8988T (cell line): ENCODE data around the gene CNOT2.

ENCODE experiments used
- DNase-seq: peaks from one replicate; pipeline ENCODE4 v3.0.0; 2011

CNOT2 gene

GRCh38 chr12:70307868-70308267 is 64.6 kb downstream of the CNOT2 start:
- no peak for DNase-seq

- no peak for DNase-seq
These were observed 66.1 kb downstream of the CNOT2 start for GRCh38 chr12:70309348-70309747.

- DNase-seq: no peak
These were observed 70.9 kb downstream of the CNOT2 start for GRCh38 chr12:70314145-70314544.

- DNase-seq: no peak
These were observed 74.5 kb downstream of the CNOT2 start for GRCh38 chr12:70317781-70318180.

GRCh38 chr12:70319605-70320004 is 76.4 kb downstream of the CNOT2 start:
- no peak for DNase-seq

GRCh38 chr12:70321191-70321590 is 78.0 kb downstream of the CNOT2 start:
- no peak for DNase-seq

- no peak for DNase-seq
These were observed 84.3 kb downstream of the CNOT2 start for GRCh38 chr12:70327541-70327940.

- no peak for DNase-seq
These were observed 86.5 kb downstream of the CNOT2 start for GRCh38 chr12:70329728-70330127.

GRCh38 chr12:70330158-70330557 is 86.9 kb downstream of the CNOT2 start:
- no peak for DNase-seq

- no peak for DNase-seq
These were observed 89.0 kb downstream of the CNOT2 start for GRCh38 chr12:70332236-70332635.

GRCh38 chr12:70334742-70335141 is 91.5 kb downstream of the CNOT2 start:
- no peak for DNase-seq

- DNase-seq: no peak
These were observed 95.3 kb downstream of the CNOT2 start for GRCh38 chr12:70338531-70338930.

- no peak for DNase-seq
These were observed 107.8 kb downstream of the CNOT2 start for GRCh38 chr12:70351076-70351475.

- DNase-seq: no peak
These were observed 110.8 kb downstream of the CNOT2 start for GRCh38 chr12:70353780-70354660.

GRCh38 chr12:70354787-70355186 is 111.6 kb downstream of the CNOT2 start:
- DNase-seq: no peak

- DNase-seq: no peak
These were observed 112.7 kb downstream of the CNOT2 start for GRCh38 chr12:70355972-70356371.

GRCh38 chr12:70359458-70360197 is 116.4 kb downstream of the CNOT2 start:
- no peak for DNase-seq

- DNase-seq: no peak
These were observed 117.0 kb downstream of the CNOT2 start for GRCh38 chr12:70360218-70360617.

- DNase-seq: no peak
These were observed 121.6 kb downstream of the CNOT2 start for GRCh38 chr12:70364695-70365397.

- no peak for DNase-seq
These were observed 122.1 kb downstream of the CNOT2 start for GRCh38 chr12:70365398-70365647.

GRCh38 chr12:70365648-70366518 is 122.7 kb downstream of the CNOT2 start, which contains the start of gene KCNMB4:
Gene KCNMB4, plus strand, starts transcription at chr12:70366290. Its CDS starts 445 bp downstream, at chr12:70366735.
- peak; percentile 71 for DNase-seq

- DNase-seq: peak; percentile 41
These were observed 123.5 kb downstream of the CNOT2 start for GRCh38 chr12:70366581-70367257.
